Osteoblast (primary cell): ENCODE results near the gene C3orf62. TPM values are rescaled to one million over a fixed set of nuclear protein-coding genes. Genes with fewer than 3 reads are reported as not detected.
"Not testable (repeated sequence)": the region's sequence is repeated elsewhere in the genome, so short reads cannot be mapped to it uniquely, and the experiment has no call there.

Source experiments
- DNase-seq: peaks from one replicate; pipeline ENCODE4 v3.0.0; 2011; ENCODE audit warnings: low spot score, mixed read lengths; ENCODE audit not compliant: insufficient read length; ENCODE audit errors: missing footprints
- H2AFZ ChIP-seq: 2 replicates; pipeline ENCODE4 v1.6.0; 2011; ENCODE audit warnings: mild to moderate bottlenecking, low read length
- H3K27ac ChIP-seq: 2 replicates; pipeline ENCODE4 v1.5.1; 2011; ENCODE audit warnings: mild to moderate bottlenecking, low read depth, low read length, moderate library complexity
- H3K27me3 ChIP-seq: 2 replicates; pipeline ENCODE4 v1.6.0; 2012; ENCODE audit warnings: mild to moderate bottlenecking, control low read depth, inconsistent platforms, low read length, moderate library complexity; ENCODE audit not compliant: insufficient read depth
- H3K36me3 ChIP-seq: 2 replicates; pipeline ENCODE4 v1.5.1; 2011; ENCODE audit warnings: mild to moderate bottlenecking, low read length, control low read depth, moderate library complexity; ENCODE audit not compliant: insufficient read depth
- H3K4me1 ChIP-seq: 2 replicates; pipeline ENCODE4 v1.5.1; 2011; ENCODE audit warnings: mild to moderate bottlenecking, low read length, control low read depth, moderate library complexity; ENCODE audit not compliant: insufficient read depth
- H3K4me2 ChIP-seq: 2 replicates; pipeline ENCODE4 v1.6.0; 2011; ENCODE audit warnings: mild to moderate bottlenecking, low read length; ENCODE audit not compliant: insufficient read depth
- H3K4me3 ChIP-seq: fragments of 200-600 bp; sonication (generic); 3 replicates; pipeline ENCODE4 v1.5.1; 2012; ENCODE audit warnings: mild to moderate bottlenecking, low read length, inconsistent platforms; ENCODE audit not compliant: insufficient read depth
- H3K79me2 ChIP-seq: 2 replicates; pipeline ENCODE4 v1.6.0; 2012; ENCODE audit warnings: mild to moderate bottlenecking, low read length, control low read depth, inconsistent platforms; ENCODE audit not compliant: insufficient read depth
- H3K9me3 ChIP-seq: 2 replicates; pipeline ENCODE4 v1.5.1; 2011; ENCODE audit warnings: low read depth, low read length, control low read depth
- H4K20me1 ChIP-seq: 2 replicates; pipeline ENCODE4 v1.6.0; 2012; ENCODE audit warnings: mild to moderate bottlenecking, low read length, control low read depth; ENCODE audit not compliant: insufficient read depth
- total RNA-seq: library from RNA; depleted of rRNA; stranded (reverse); fragments of >200 nt; gene quantifications from 2 replicates; pipeline ENCODE4 v1.2.3, GENCODE V29; 2012
- TF ChIP-seq, protein P1 (sequence below): IDR thresholded peaks from 2 replicates; pipeline ENCODE4 v1.5.1; 2011; ENCODE audit warnings: mild to moderate bottlenecking, low read depth, low read length, moderate library complexity; ENCODE audit errors: extremely low read depth

Gene C3orf62
- total RNA-seq, 1 donor = 3.6 TPM

- H3K4me2 ChIP-seq = no peak overlapping the region
- TF ChIP-seq, protein P1, sequence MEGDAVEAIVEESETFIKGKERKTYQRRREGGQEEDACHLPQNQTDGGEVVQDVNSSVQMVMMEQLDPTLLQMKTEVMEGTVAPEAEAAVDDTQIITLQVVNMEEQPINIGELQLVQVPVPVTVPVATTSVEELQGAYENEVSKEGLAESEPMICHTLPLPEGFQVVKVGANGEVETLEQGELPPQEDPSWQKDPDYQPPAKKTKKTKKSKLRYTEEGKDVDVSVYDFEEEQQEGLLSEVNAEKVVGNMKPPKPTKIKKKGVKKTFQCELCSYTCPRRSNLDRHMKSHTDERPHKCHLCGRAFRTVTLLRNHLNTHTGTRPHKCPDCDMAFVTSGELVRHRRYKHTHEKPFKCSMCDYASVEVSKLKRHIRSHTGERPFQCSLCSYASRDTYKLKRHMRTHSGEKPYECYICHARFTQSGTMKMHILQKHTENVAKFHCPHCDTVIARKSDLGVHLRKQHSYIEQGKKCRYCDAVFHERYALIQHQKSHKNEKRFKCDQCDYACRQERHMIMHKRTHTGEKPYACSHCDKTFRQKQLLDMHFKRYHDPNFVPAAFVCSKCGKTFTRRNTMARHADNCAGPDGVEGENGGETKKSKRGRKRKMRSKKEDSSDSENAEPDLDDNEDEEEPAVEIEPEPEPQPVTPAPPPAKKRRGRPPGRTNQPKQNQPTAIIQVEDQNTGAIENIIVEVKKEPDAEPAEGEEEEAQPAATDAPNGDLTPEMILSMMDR = no peak
- no peak overlapping the region for H3K27ac ChIP-seq
- H2AFZ ChIP-seq = no peak overlapping the region
- H3K9me3 ChIP-seq = no peaks in the 10 kb centered on the region
- H3K4me1 ChIP-seq = no peaks in the 10 kb centered on the region
- no peaks in the 10 kb centered on the region for H3K79me2 ChIP-seq
- H4K20me1 ChIP-seq = no peaks in the 10 kb centered on the region
- no peak for DNase-seq
- H3K4me3 ChIP-seq = no peak overlapping the region
- H3K36me3 ChIP-seq = peaks cover 9% of the 10 kb centered on the region
- H3K27me3 ChIP-seq = no peaks in the 10 kb centered on the region
These were observed 21.9 kb downstream of the C3orf62 start for GRCh38 chr3:49255112-49255511.

- Histone ChIP-seq H4K20me1 (no peaks in the 10 kb centered on the region), H3K4me2 (no peak overlapping the region), H2AFZ (no peak overlapping the region), H3K27ac (no peak overlapping the region), H3K79me2 (no peaks in the 10 kb centered on the region), H3K4me3 (no peak overlapping the region), H3K4me1 (peaks cover under 1% of the 10 kb centered on the region), H3K36me3 (peaks cover 9% of the 10 kb centered on the region), H3K9me3 (no peaks in the 10 kb centered on the region), H3K27me3 (no peaks in the 10 kb centered on the region)
- TF ChIP-seq, protein P1 = no peak
- no peak for DNase-seq
These were observed 23.5 kb downstream of the C3orf62 start for GRCh38 chr3:49253512-49253911.

- TF ChIP-seq, protein P1 = no peak
- Histone ChIP-seq H3K4me2 (no peak overlapping the region), H3K36me3 (peaks cover 5% of the 10 kb centered on the region), H3K4me1 (peaks cover 2% of the 10 kb centered on the region), H3K79me2 (no peaks in the 10 kb centered on the region), H3K27ac (peak overlapping the region; percentile 33), H3K4me3 (no peak overlapping the region), H3K27me3 (no peaks in the 10 kb centered on the region), H2AFZ (no peak overlapping the region), H3K9me3 (no peaks in the 10 kb centered on the region), H4K20me1 (no peaks in the 10 kb centered on the region)
- DNase-seq = peak; percentile 80
These were observed 28.2 kb downstream of the C3orf62 start for GRCh38 chr3:49248840-49249227.

DNA sequence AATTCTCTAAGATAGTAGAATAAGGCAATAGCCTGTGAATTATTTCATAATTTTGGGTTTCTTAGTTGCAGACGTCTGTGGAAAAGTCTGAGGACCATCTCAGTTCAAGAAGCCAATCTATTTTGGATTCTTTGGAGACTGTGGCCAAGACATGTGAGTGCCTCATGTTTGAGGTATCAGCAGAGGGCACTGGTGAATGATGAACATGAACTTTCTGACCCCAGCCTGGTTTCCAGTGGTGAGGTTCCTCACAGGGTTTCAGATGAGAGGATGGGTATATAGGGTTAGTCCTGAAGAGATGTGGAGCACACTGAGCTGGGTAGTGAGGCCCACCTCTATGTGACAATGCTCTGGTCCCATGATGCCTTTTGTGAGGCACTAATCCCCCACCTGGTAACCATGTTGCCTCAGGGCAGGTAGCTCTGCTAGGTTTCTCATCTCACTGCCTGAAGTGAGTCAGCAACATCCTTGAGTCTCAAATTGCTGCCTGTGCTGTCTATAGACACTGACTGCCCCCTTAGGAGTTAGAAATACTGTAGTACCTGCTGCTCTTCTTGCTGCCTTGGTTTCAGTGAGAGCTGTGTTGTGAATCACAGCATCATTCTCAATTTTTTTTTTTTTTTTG, 32.3 kb downstream of the C3orf62 start:
- H3K36me3 ChIP-seq = peaks cover 9% of the 10 kb centered on the region
- no peaks in the 10 kb centered on the region for H3K9me3 ChIP-seq
- no peaks in the 10 kb centered on the region for H3K79me2 ChIP-seq
- DNase-seq = no peak
- H2AFZ ChIP-seq = no peak overlapping the region
- no peak overlapping the region for H3K4me2 ChIP-seq
- no peaks in the 10 kb centered on the region for H3K27me3 ChIP-seq
- H3K4me1 ChIP-seq = peaks cover 2% of the 10 kb centered on the region
- TF ChIP-seq, protein P1 = no peak
- no peak overlapping the region for H3K4me3 ChIP-seq
- H3K27ac ChIP-seq = no peak overlapping the region
- H4K20me1 ChIP-seq = no peaks in the 10 kb centered on the region

GRCh38 chr3:49240091-49240490, 36.9 kb downstream of the C3orf62 start:
- H3K27ac ChIP-seq, H3K9me3 ChIP-seq, H3K4me2 ChIP-seq: not testable (repeated sequence)

More at GRCh38 chr3:49240091-49240490, 36.9 kb downstream of the C3orf62 start:
- H3K27me3 ChIP-seq, H3K4me1 ChIP-seq, H4K20me1 ChIP-seq, DNase-seq, H3K36me3 ChIP-seq, H3K79me2 ChIP-seq, H2AFZ ChIP-seq, H3K4me3 ChIP-seq: not testable (repeated sequence)
